SK-N-SH treated with all-trans-retinoic acid at 6 μM for 48 hours (cell line): ENCODE results near the gene EEFSEC.

ENCODE experiments used
- ATAC-seq: fragments of 200-7000 bp; cut with Tn5 transposase; 3 replicates; pipeline ENCODE4 v1.9.1; 2020; ENCODE audit warnings: mild to moderate bottlenecking, moderate library complexity
- ARNTL ChIP-seq: fragments of 450-650 bp; formaldehyde crosslinking; IDR thresholded peaks from 2 replicates; pipeline ENCODE4 v1.5.0; 2020; ENCODE audit warnings: low read depth, mild to moderate bottlenecking, moderate library complexity, borderline replicate concordance
- BACH2 ChIP-seq: fragments of 250-450 bp; sonication (Bioruptor Pico); IDR thresholded peaks from 2 replicates; pipeline ENCODE4 v1.9.0; 2021; ENCODE audit warnings: mild to moderate bottlenecking, borderline replicate concordance
- CREB5 ChIP-seq: fragments of 250-450 bp; sonication (Bioruptor Pico); IDR thresholded peaks from 2 replicates; pipeline ENCODE4 v1.5.1; 2020; ENCODE audit warnings: low read depth, mild to moderate bottlenecking, moderate library complexity
- CSDC2 ChIP-seq: fragments of 250-450 bp; sonication (Bioruptor Pico); IDR thresholded peaks from 2 replicates; pipeline ENCODE4 v1.5.0; 2020; ENCODE audit warnings: mild to moderate bottlenecking, moderate library complexity
- CSRNP3 ChIP-seq: fragments of 250-450 bp; sonication (Bioruptor Pico); IDR thresholded peaks from 2 replicates; pipeline ENCODE4 v1.5.1; 2021; ENCODE audit warnings: mild to moderate bottlenecking, moderate library complexity
- ESRRG ChIP-seq: fragments of 250-450 bp; sonication (Bioruptor Pico); IDR thresholded peaks from 2 replicates; pipeline ENCODE4 v1.6.1; 2021; ENCODE audit warnings: mild to moderate bottlenecking
- GLIS3 ChIP-seq: fragments of 250-450 bp; sonication (Bioruptor Pico); IDR thresholded peaks from 2 replicates; pipeline ENCODE4 v1.5.0; 2020; ENCODE audit warnings: mild to moderate bottlenecking, moderate library complexity
- ISL1 ChIP-seq: fragments of 250-450 bp; sonication (Bioruptor Pico); IDR thresholded peaks from 2 replicates; pipeline ENCODE4 v2.1.2; 2022; ENCODE audit warnings: mild to moderate bottlenecking, moderate library complexity
- OSR1 ChIP-seq: fragments of 250-450 bp; sonication (Bioruptor Pico); IDR thresholded peaks from 2 replicates; pipeline ENCODE4 v1.8.0; 2022; ENCODE audit warnings: moderate library complexity, mild to moderate bottlenecking, inconsistent platforms
- PPARA ChIP-seq: fragments of 250-450 bp; sonication (Bioruptor Pico); IDR thresholded peaks from 2 replicates; pipeline ENCODE4 v1.5.0; 2020; ENCODE audit warnings: mild to moderate bottlenecking, borderline replicate concordance
- RARB ChIP-seq: fragments of 250-450 bp; sonication (Bioruptor Pico); IDR thresholded peaks from 2 replicates; pipeline ENCODE4 v1.8.0; 2021; ENCODE audit warnings: mild to moderate bottlenecking, moderate library complexity
- TCF4 ChIP-seq: fragments of 250-450 bp; sonication (Bioruptor Pico); IDR thresholded peaks from 2 replicates; pipeline ENCODE4 v1.8.0; 2021; ENCODE audit warnings: mild to moderate bottlenecking, moderate library complexity, borderline replicate concordance
- TOX ChIP-seq: fragments of 250-450 bp; sonication (Bioruptor Pico); IDR thresholded peaks from 2 replicates; pipeline ENCODE4 v1.8.0; 2021; ENCODE audit warnings: mild to moderate bottlenecking, moderate library complexity, borderline replicate concordance
- TSHZ2 ChIP-seq: fragments of 250-450 bp; sonication (Bioruptor Pico); IDR thresholded peaks from 2 replicates; pipeline ENCODE4 v1.5.0; 2020; ENCODE audit warnings: mild to moderate bottlenecking, moderate library complexity
- ZFP3 ChIP-seq: fragments of 250-450 bp; sonication (Bioruptor Pico); IDR thresholded peaks from 2 replicates; pipeline ENCODE4 v1.5.0; 2020; ENCODE audit warnings: mild to moderate bottlenecking, moderate library complexity
- ZFP30 ChIP-seq: fragments of 450-650 bp; formaldehyde crosslinking; IDR thresholded peaks from 2 replicates; pipeline ENCODE4 v1.5.0; 2022; ENCODE audit warnings: mild to moderate bottlenecking, moderate library complexity
- ZNF565 ChIP-seq: fragments of 450-650 bp; formaldehyde crosslinking; conservative IDR thresholded peaks from 2 replicates; pipeline ENCODE4 v1.5.0; 2020; ENCODE audit warnings: low read depth, mild to moderate bottlenecking, moderate library complexity
- ZNF70 ChIP-seq: fragments of 450-650 bp; formaldehyde crosslinking; IDR thresholded peaks from 2 replicates; pipeline ENCODE4 v1.5.0; 2020; ENCODE audit warnings: mild to moderate bottlenecking, moderate library complexity
- ZNF8 ChIP-seq: fragments of 450-650 bp; formaldehyde crosslinking; IDR thresholded peaks from 2 replicates; pipeline ENCODE4 v1.5.0; 2020; ENCODE audit warnings: mild to moderate bottlenecking, moderate library complexity
- TF ChIP-seq, protein P1 (sequence below): fragments of 250-450 bp; sonication (Bioruptor Pico); IDR thresholded peaks from 2 replicates; pipeline ENCODE4 v1.8.0; 2021; ENCODE audit warnings: low read depth, mild to moderate bottlenecking, moderate library complexity, borderline replicate concordance
- TF ChIP-seq, protein P2 (sequence below): fragments of 250-450 bp; sonication (Bioruptor Pico); IDR thresholded peaks from 2 replicates; pipeline ENCODE4 v1.8.0; 2020; ENCODE audit warnings: mild to moderate bottlenecking, moderate library complexity, borderline replicate concordance

EEFSEC gene

GRCh38 chr3:128442070-128442469 is 288.8 kb downstream of the EEFSEC start (continued):
- TF ChIP-seq CREB5 (CRISPR knock-in tag) (no peak), ZNF8 (no peak), TCF4 (CRISPR knock-in tag) (no peak), ZFP30 (CRISPR knock-in tag) (no peak), TSHZ2 (CRISPR knock-in tag) (no peak), RARB (CRISPR knock-in tag) (no peak), ESRRG (no peak), PPARA (CRISPR knock-in tag) (no peak), CSRNP3 (no peak), GLIS3 (CRISPR knock-in tag) (no peak)

- TF ChIP-seq, protein P1, sequence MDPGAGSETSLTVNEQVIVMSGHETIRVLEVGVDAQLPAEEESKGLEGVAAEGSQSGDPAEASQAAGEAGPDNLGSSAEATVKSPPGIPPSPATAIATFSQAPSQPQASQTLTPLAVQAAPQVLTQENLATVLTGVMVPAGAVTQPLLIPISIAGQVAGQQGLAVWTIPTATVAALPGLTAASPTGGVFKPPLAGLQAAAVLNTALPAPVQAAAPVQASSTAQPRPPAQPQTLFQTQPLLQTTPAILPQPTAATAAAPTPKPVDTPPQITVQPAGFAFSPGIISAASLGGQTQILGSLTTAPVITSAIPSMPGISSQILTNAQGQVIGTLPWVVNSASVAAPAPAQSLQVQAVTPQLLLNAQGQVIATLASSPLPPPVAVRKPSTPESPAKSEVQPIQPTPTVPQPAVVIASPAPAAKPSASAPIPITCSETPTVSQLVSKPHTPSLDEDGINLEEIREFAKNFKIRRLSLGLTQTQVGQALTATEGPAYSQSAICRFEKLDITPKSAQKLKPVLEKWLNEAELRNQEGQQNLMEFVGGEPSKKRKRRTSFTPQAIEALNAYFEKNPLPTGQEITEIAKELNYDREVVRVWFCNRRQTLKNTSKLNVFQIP (CRISPR knock-in tag), result no peak
- TF ChIP-seq CSDC2 (CRISPR knock-in tag) (no peak), ESRRG (no peak), PPARA (CRISPR knock-in tag) (no peak), ZNF70 (CRISPR knock-in tag) (no peak), ARNTL (no peak), BACH2 (no peak), GLIS3 (CRISPR knock-in tag) (no peak), TCF4 (CRISPR knock-in tag) (no peak), OSR1 (CRISPR knock-in tag) (no peak), ZFP3 (CRISPR knock-in tag) (no peak), ZFP30 (CRISPR knock-in tag) (no peak), TOX (CRISPR knock-in tag) (no peak), RARB (CRISPR knock-in tag) (no peak), ZNF565 (CRISPR knock-in tag) (no peak), ISL1 (no peak), TSHZ2 (CRISPR knock-in tag) (no peak), CREB5 (CRISPR knock-in tag) (no peak)
- TF ChIP-seq, protein P2, sequence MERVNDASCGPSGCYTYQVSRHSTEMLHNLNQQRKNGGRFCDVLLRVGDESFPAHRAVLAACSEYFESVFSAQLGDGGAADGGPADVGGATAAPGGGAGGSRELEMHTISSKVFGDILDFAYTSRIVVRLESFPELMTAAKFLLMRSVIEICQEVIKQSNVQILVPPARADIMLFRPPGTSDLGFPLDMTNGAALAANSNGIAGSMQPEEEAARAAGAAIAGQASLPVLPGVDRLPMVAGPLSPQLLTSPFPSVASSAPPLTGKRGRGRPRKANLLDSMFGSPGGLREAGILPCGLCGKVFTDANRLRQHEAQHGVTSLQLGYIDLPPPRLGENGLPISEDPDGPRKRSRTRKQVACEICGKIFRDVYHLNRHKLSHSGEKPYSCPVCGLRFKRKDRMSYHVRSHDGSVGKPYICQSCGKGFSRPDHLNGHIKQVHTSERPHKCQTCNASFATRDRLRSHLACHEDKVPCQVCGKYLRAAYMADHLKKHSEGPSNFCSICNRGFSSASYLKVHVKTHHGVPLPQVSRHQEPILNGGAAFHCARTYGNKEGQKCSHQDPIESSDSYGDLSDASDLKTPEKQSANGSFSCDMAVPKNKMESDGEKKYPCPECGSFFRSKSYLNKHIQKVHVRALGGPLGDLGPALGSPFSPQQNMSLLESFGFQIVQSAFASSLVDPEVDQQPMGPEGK, result no peak
- ATAC-seq, result no peak
These were observed 289.7 kb downstream of the EEFSEC start for GRCh38 chr3:128442949-128443348.
